BLaER1 treated with 17β-estradiol and CSF1 and Interleukin-3, amounts not matched to agents 10 nM and 100 nM (cell line): ENCODE results near the gene UCKL1.
"Not testable (repeated sequence)": the region's sequence is repeated elsewhere in the genome, so short reads cannot be mapped to it uniquely, and the experiment has no call there.

Experiments used
- H3K27ac ChIP-seq, 11 experiments: shearing (Covaris generic); formaldehyde crosslinking; 2 replicates each; pipeline ENCODE4 v1.8.1; 2022
- H3K27me3 ChIP-seq, 11 experiments: shearing (Covaris generic); formaldehyde crosslinking; 2 replicates each; pipeline ENCODE4 v1.8.1; 2022
- H3K36me3 ChIP-seq, 11 experiments: shearing (Covaris generic); formaldehyde crosslinking; 2 replicates each; pipeline ENCODE4 v1.8.1; 2022
- H3K4me1 ChIP-seq, 10 experiments: shearing (Covaris generic); formaldehyde crosslinking; 2 replicates each; pipeline ENCODE4 v1.8.1; 2022
- H3K4me2 ChIP-seq, 11 experiments: shearing (Covaris generic); formaldehyde crosslinking; 2 replicates each; pipeline ENCODE4 v1.8.1; 2022
- H3K4me3 ChIP-seq, 10 experiments: shearing (Covaris generic); formaldehyde crosslinking; 2 replicates each; pipeline ENCODE4 v1.8.1; 2022
- H3K9ac ChIP-seq, 11 experiments: shearing (Covaris generic); formaldehyde crosslinking; 2 replicates each; pipeline ENCODE4 v1.8.1; 2022
- H3K9me3 ChIP-seq, 11 experiments: shearing (Covaris generic); formaldehyde crosslinking; replicated peaks in 1 of 11; 2 replicates each; pipeline ENCODE4 v1.8.1; 2022
- H4K20me1 ChIP-seq, 11 experiments: shearing (Covaris generic); formaldehyde crosslinking; 2 replicates each; pipeline ENCODE4 v1.8.1; 2022
- Cebpa-rat ChIP-seq, 11 experiments: shearing (Covaris generic); IDR thresholded peaks; 2 replicates each; pipeline ENCODE4 v1.8.1; 2022

UCKL1 gene

DNA sequence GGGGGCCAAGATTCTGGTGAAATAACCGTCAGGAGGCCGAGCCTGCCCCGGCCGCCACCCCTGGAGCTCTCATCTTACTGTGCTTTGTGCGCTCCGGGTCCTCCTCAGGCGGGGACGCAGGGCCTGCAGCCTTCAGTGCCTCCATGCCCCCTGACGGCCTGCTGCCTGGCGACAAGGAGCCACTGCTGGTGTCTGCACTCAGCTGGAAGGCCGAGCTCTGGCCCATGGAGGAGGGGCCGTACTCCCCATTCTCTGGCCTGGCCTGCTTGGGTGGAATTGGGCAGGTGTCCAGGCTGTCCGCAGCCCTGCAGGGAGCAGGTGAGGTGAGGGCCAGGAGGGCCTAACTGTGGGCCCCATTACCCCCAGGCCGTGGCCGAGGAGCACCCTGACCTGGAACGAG is 8.2 kb upstream of the UCKL1 start:
- peaks cover 60 to 78% (median 71%) of the 10 kb centered on the region in 11 experiments for H3K36me3 ChIP-seq
- H4K20me1 ChIP-seq = peaks cover 0 to 23% (median 0%) of the 10 kb centered on the region in 11 experiments; a peak in 3 of 22 replicates
- H3K9me3 ChIP-seq = peaks cover 15 to 47% (median 38%) of the 10 kb centered on the region in 11 experiments
- H3K27me3 ChIP-seq = no peaks in the 10 kb centered on the region
- TF ChIP-seq Cebpa-rat (IDR thresholded peaks at IDR 0.05) = no peak
- H3K4me1 ChIP-seq = peaks cover 10 to 18% (median 14%) of the 10 kb centered on the region in 10 experiments
- H3K4me3 ChIP-seq = no peak overlapping the region
- no peak overlapping the region for H3K4me2 ChIP-seq
- no peak overlapping the region for H3K9ac ChIP-seq
- H3K27ac ChIP-seq = no peak overlapping the region

DNA sequence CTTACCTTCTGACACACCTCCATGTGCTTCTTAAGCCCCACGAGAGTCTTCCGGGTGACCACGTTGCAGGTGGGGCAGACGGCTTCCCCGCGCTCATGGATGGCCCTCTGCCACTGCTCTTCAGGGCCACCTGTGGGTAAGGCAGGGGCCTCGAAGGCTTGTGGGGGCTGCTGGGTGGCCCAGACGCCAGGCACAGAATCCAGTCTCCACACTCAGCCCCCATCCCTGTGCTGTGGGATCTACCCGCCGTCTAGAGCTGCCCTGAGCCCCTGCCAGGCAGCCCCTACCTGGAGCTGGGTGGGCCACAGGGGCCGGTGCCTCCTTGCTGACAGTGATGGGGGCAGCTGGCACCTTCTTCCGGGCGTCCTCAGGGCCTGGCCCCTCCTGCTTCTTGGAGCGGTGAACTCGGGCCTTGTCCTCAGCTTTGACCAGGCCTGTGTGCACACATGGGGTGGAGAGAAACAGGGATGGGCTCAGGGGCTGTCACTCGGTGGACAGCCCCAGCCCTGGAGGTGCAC is 7.6 kb upstream of the UCKL1 start:
- TF ChIP-seq Cebpa-rat (IDR thresholded peaks at IDR 0.05) = no peak
- peaks cover 63 to 84% (median 77%) of the 10 kb centered on the region in 11 experiments for H3K36me3 ChIP-seq
- no peak overlapping the region for H3K4me3 ChIP-seq
- peaks cover 6 to 21% (median 16%) of the 10 kb centered on the region in 10 experiments for H3K4me1 ChIP-seq
- no peak overlapping the region for H3K4me2 ChIP-seq
- H3K9ac ChIP-seq = no peak overlapping the region
- peaks cover 0 to 28% (median 0%) of the 10 kb centered on the region in 11 experiments; a peak in 3 of 22 replicates for H4K20me1 ChIP-seq
- H3K27me3 ChIP-seq = no peaks in the 10 kb centered on the region
- peaks cover 15 to 47% (median 38%) of the 10 kb centered on the region in 11 experiments for H3K9me3 ChIP-seq
- no peak overlapping the region for H3K27ac ChIP-seq

DNA sequence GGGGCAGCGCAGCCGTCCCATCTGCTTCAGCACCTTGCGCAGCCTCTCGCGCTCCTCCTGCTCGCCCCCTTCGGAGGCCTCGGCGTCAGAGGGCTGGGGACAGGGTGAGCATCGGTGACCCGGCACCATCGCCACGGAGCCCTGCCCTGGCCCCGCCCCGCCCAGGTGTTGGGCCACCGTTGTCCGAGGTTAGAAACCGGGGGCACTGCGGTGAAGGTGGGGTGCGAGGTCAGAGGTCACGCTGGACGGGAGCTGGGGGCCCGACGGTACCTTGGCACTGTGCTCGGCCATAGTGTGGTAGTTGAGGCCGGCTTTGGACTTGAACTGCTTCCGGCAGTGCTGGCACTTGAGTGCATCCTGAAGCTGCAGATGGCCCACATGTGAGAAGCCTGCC is 7.1 kb upstream of the UCKL1 start:
- H3K4me1 ChIP-seq = peaks cover 6 to 21% (median 16%) of the 10 kb centered on the region in 10 experiments
- no peak overlapping the region for H3K9ac ChIP-seq
- peaks cover 15 to 45% (median 38%) of the 10 kb centered on the region in 11 experiments for H3K9me3 ChIP-seq
- H3K36me3 ChIP-seq = peaks cover 62 to 88% (median 79%) of the 10 kb centered on the region in 11 experiments
- H3K27ac ChIP-seq = no peak overlapping the region
- TF ChIP-seq Cebpa-rat (IDR thresholded peaks at IDR 0.05) = no peak
- H4K20me1 ChIP-seq = peaks cover 0 to 28% (median 0%) of the 10 kb centered on the region in 11 experiments; a peak in 3 of 22 replicates
- no peak overlapping the region for H3K4me3 ChIP-seq
- no peak overlapping the region for H3K4me2 ChIP-seq
- no peaks in the 10 kb centered on the region for H3K27me3 ChIP-seq

DNA sequence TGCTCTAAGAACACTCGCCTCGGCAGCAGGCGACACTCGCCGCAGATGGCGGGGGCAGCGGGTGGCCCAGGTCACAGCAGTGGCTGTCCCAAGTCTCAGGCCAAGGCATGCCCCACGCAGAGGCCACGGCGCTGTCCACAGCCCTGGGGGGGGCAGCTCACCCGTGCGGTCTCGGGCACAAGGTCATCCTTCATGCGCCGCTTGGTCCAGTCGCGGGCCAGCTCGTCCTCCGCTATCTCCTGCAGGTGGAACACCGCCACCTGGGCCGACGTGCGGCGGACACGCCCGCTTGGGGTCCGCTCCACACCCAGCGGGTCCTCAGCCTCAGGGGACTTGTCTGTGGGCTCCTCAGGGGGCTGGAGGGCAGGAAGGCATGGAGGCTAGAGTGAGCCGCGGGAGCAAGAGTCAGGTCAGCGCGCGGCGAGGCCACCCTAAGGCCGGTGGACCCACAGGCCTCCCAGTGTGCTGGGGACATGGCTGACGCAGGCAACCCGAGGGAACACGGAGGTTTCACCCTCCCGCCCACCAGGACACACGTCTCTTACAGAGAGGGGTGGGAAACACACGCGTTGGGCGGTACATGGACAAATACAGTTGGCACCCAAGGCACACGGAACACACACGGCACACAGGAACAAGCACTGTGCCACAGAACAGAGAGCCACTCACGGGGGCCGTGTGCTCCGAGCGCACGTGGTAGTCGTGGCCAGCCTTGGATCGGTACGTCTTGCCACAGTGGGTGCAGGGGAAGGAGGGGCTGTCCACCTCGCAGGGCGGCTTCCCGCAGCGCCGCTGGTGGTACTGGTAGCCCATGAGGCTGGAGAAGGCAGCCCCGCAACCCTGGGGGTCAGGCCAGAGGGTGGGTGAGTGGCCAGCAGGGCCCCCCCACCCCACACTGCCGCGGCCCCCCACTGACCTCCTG is 6.5 kb upstream of the UCKL1 start:
- Histone ChIP-seq H3K27me3 (no peaks in the 10 kb centered on the region), H3K4me2 (no peak overlapping the region), H4K20me1 (peaks cover 0 to 28% (median 0%) of the 10 kb centered on the region in 11 experiments; a peak in 3 of 22 replicates), H3K36me3 (peaks cover 55 to 81% (median 73%) of the 10 kb centered on the region in 11 experiments), H3K27ac (no peak overlapping the region), H3K4me1 (peaks cover 12 to 21% (median 18%) of the 10 kb centered on the region in 10 experiments; a peak in 18 of 20 replicates), H3K9ac (no peak overlapping the region), H3K9me3 (peaks cover 15 to 38% (median 31%) of the 10 kb centered on the region in 11 experiments), H3K4me3 (no peak overlapping the region)
- no peak for TF ChIP-seq Cebpa-rat (IDR thresholded peaks at IDR 0.05)

DNA sequence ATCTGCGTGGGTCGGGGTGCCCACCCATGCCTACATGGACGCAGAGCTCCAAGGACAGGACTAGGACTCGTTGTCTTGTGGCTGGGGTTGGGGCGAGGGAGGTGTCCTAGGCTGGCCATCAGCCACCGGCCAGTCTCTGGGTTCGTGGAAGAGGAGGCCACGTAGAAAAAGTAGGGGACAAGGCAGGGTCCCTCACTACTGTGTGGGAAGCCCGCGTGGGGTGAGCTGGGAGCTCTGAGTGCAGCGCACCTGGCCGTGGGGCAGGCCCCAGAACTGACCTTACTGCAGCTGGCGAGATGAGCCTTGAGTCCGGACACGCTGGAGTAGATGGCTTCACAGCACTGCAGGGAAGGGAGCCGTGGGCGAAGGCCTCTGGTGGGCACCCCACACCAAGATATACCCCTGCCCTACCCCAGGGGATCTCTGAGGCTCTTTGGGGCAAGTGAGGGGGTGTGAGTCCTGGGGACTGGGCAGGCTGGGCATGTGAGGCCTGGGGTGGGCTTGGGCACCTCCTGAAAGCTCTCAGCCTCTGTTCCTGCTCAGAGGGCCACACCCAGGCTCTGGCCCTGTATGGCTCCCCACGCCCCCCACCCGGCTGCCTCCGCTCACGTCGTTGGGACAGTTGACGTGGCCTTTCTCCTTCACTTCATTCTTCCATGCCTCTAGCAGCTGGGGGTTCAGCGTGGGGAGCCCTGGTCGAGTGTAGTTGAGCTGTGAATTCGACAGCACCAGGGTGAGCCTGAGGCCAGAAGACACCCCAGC is 5.6 kb upstream of the UCKL1 start:
- Histone ChIP-seq H3K27me3 (no peaks in the 10 kb centered on the region), H4K20me1 (peaks cover 0 to 28% (median 0%) of the 10 kb centered on the region in 11 experiments; a peak in 3 of 22 replicates), H3K27ac (no peak overlapping the region), H3K4me1 (peaks cover 20 to 28% (median 26%) of the 10 kb centered on the region in 10 experiments), H3K9ac (no peak overlapping the region), H3K36me3 (peaks cover 47 to 73% (median 65%) of the 10 kb centered on the region in 11 experiments), H3K4me3 (no peak overlapping the region), H3K9me3 (peaks cover 15 to 30% (median 23%) of the 10 kb centered on the region in 11 experiments), H3K4me2 (no peak overlapping the region)
- TF ChIP-seq Cebpa-rat (IDR thresholded peaks at IDR 0.05) = no peak

DNA sequence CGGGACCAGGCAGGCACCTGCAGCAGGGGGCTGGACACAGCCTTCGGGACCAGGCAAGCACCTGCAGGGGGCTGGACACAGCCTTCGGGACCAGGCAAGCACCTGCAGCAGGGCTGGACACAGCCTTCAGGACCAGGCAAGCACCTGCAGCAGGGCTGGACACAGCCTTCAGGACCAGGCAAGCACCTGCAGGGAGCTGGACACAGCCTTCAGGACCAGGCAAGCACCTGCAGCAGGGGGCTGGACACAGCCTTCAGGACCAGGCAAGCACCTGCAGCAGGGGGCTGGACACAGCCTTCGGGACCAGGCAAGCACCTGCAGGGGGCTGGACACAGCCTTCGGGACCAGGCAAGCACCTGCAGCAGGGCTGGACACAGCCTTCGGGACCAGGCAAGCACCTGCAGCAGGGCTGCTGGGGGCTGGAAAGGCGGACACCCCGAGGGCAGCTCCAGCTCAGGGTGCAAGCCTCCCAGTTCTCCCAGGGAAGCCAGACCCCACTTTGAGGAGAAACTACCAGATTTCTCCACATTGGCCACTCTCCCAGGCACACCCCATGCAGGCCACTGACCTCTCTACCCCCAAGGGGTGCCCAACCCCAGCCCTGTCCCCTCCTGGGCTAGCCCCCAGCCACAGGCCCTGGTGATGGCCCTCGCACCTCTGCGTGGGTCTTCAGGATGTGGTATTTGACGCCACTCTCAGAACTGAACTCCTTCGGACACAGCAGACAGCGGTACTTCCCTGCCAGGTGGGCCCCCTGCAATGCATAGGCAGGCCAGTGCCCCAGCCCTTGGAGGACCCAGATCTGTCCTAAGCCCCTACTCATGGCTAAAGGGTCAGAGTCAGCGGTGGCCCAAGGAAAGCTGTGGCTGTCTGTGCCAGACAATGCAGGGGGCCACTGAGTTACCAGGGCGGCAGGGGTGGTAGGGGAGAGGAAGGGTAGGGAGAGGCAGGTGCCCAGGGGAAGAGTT is 4.7 kb upstream of the UCKL1 start:
- Histone ChIP-seq H3K9me3 (peaks cover 6 to 21% (median 14%) of the 10 kb centered on the region in 11 experiments; a peak in 20 of 22 replicates), H3K36me3 (peaks cover 38 to 64% (median 55%) of the 10 kb centered on the region in 11 experiments), H3K4me1 (peaks cover 21 to 31% (median 29%) of the 10 kb centered on the region in 10 experiments), H4K20me1 (peaks cover 0 to 28% (median 0%) of the 10 kb centered on the region in 11 experiments; a peak in 3 of 22 replicates)
- H3K27ac ChIP-seq, H3K9ac ChIP-seq, H3K4me2 ChIP-seq, H3K4me3 ChIP-seq, H3K27me3 ChIP-seq: not testable (repeated sequence)

DNA sequence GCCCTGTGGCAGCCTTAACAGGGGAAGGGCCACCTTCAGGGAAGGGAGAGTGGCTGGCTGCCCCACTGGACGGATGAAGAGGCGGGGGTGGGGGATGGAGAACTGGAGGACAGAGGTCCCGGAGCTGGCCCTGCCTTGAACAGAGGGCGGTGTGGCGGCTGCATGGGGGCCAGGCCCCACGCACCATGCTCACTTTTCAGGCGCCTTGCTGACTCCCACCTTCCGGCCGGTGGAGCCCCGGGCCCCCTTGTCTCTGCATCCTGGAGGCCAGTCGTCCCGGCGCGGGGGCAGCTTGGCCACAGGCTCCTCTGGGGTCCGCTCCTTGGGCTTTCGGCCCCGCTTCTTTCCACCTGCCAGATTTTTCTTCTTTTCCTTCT is 3.5 kb upstream of the UCKL1 start:
- no peaks in the 10 kb centered on the region for H3K27me3 ChIP-seq
- H3K9ac ChIP-seq = no peak overlapping the region
- no peak for TF ChIP-seq Cebpa-rat (IDR thresholded peaks at IDR 0.05)
- no peak overlapping the region for H3K4me3 ChIP-seq
- peaks cover 25 to 40% (median 34%) of the 10 kb centered on the region in 10 experiments for H3K4me1 ChIP-seq
- peaks cover 4 to 39% (median 10%) of the 10 kb centered on the region in 11 experiments for H4K20me1 ChIP-seq
- H3K27ac ChIP-seq = peak overlapping the region in 1 of 11 experiments; percentile 90; a peak in 2 of 22 replicates
- peaks cover 5 to 17% (median 10%) of the 10 kb centered on the region in 11 experiments; a peak in 16 of 22 replicates for H3K9me3 ChIP-seq
- H3K36me3 ChIP-seq = peaks cover 37 to 62% (median 55%) of the 10 kb centered on the region in 11 experiments
- H3K4me2 ChIP-seq = no peak overlapping the region
